MM.1S (cell line): Measurements from ENCODE around the gene PLA2G12B.

Experiments
- CTCF ChIP-seq: fragments of 300-600 bp; sonication (generic); IDR thresholded peaks from 2 replicates; pipeline ENCODE4 v1.5.1; 2016; ENCODE audit warnings: antibody characterized with exemption, low read length, mixed read lengths
- EZH2 ChIP-seq: fragments of 300-600 bp; sonication (generic); optimal IDR thresholded peaks from 2 replicates; pipeline ENCODE3; 2017; ENCODE audit warnings: low read depth, mild to moderate bottlenecking, antibody characterized with exemption, low read length, mixed read lengths
- EZH2phosphoT487 ChIP-seq: fragments of 300-600 bp; sonication (generic); IDR thresholded peaks from 2 replicates; pipeline ENCODE4 v1.6.1; 2018; ENCODE audit warnings: antibody characterized with exemption, low read length

GRCh38 chr10:72935361-72935760 is 19.2 kb downstream of the PLA2G12B start:
- TF ChIP-seq CTCF (no peak), EZH2phosphoT487 (no peak), EZH2 (no peak)
